HG03439 (cell line): ENCODE results near the gene C9orf78.

Experiments used
- ATAC-seq: cut with Tn5 transposase; IDR thresholded peaks from one replicate; pipeline ENCODE4 v1.9.1; 2021; ENCODE audit warnings: mild to moderate bottlenecking, moderate library complexity; ENCODE audit not compliant: unreplicated experiment

Gene C9orf78

GRCh38 chr9:129848712-129849441 is 13.8 kb upstream of the C9orf78 start:
- no peak for ATAC-seq

- ATAC-seq = no peak
Observed at GRCh38 chr9:129845373-129845772, 10.3 kb upstream of the C9orf78 start.

DNA sequence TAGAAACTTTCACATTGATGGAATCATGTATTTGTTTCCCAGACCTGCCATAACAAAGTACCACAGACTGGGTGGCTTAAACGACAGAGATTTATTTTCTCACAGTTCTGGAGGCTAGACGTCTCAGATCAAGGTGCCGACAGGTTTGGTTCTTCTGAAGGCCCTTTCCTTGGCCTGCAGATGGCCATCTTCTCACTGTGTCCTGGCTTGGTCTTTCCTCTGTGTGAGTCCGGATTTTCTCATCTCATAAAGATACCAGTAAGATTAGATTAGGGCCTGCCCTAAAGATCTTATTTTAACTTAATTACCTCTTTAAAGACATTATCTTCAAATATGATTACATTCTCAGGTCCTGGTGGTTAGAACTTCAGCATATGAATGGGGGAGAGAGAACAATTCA is 6.0 kb upstream of the C9orf78 start:
- ATAC-seq = no peak

- ATAC-seq = no peak
Observed at GRCh38 chr9:129840034-129840433, 5.0 kb upstream of the C9orf78 start.

GRCh38 chr9:129839324-129840023 is 4.4 kb upstream of the C9orf78 start:
- no peak for ATAC-seq

DNA sequence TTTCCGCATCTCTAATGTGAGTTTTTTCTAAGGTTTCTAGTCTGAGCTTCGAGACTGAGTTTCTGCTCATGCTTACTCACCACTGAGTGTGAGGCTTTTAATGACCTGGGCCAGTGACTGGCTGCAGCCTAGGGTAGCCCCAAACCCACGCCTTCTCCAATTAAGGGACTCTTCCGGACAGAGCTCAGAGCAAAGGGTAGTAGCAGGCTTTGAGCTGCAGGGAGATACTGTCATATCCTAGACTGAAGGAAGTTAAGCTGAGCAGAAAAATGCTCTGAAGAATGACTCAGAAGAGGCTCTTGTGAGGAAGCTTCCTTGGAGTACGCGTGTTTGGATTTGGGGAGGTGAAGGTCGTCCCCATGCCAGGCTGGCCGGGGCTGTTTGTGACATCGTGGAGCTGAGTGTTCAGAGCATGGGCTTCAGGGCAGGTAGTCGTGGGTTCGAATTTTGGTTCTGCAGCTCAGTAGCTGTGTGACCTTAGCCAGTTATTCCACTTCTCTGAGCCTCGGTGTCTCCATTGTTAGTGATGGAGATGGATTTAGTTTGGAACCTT is 3.7 kb upstream of the C9orf78 start:
- ATAC-seq = no peak

DNA sequence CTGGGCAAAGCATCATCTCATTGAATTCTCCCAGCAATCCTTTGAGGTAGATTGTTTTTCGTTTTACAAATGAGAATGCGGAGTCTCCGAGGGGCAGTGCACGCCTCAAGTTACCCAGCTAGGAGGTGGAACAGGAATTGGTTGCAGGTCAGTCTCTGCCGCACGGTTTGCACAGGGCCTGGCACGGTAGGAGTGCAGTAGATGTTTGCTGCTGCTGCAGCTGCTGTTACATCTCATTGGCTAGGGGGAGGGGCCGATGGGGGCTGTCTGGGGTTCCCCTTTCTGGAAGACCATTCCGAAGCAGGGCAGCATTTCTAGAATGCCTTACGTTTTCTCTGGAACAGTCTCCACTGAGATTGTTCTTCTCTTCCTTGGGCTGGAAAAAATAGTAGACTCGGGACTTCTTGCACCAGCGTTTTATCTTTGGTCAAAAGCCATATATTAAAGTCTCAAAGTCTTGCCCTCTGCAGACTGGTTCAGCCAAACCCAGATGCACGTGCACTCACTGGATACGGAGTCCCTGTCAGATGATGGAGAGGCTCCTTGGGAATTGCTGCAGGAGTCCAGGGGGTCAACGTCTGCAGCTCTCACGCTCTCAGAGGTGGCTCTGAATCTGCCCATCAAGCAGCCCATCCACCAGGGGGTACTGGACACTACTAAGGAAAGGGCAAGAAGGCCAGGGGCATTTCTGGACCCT is 1.4 kb upstream of the C9orf78 start:
- no peak for ATAC-seq

DNA sequence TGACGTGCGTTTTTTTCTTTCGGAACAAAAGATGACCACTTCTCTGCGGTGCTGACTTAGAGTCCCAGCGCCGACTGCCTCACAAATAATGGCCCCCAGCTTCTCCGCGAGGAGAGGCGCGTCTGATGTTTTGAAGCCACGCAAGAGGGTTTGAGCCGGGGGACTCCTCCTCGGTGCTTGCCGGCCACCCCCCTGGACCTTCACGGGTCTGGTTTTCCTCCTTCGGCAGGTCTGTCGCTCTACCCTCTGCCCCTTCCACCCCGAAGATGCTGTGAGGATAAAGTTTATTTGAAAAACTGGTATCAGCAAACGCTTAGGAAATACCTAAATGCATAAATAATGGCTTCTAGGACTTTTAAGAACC is 767 bp upstream of the C9orf78 start:
- no peak for ATAC-seq

- peak; percentile 32 for ATAC-seq
Observed at GRCh38 chr9:129834489-129835127, 467 bp downstream of the C9orf78 start.

- ATAC-seq = no peak
Observed at GRCh38 chr9:129832982-129833381, 2.1 kb downstream of the C9orf78 start.

GRCh38 chr9:129828969-129829368 is 6.1 kb downstream of the C9orf78 start:
- ATAC-seq = no peak

DNA sequence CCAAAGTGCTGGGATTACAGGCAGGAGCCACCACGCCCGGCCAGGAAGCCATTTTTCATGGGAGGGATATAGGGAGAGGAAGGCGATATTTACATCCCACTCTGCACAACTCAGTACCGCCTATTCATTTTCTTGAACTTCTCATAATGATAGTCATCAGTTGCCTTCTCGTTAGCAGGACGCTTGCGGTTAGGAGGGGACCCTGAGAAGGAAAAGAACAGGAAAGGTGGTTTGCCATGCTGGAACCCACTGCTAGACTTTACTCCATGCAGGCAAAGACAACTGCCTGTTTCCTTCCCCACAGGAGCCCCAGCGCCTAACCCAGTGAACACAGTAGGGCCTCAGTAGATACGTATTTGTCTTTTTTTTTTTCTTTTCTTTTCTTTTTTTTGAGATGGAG is 7.0 kb downstream of the C9orf78 start:
- ATAC-seq = no peak

GRCh38 chr9:129826759-129827158 is 8.3 kb downstream of the C9orf78 start:
- ATAC-seq = no peak

GRCh38 chr9:129826344-129826743 is 8.7 kb downstream of the C9orf78 start:
- ATAC-seq = no peak

DNA sequence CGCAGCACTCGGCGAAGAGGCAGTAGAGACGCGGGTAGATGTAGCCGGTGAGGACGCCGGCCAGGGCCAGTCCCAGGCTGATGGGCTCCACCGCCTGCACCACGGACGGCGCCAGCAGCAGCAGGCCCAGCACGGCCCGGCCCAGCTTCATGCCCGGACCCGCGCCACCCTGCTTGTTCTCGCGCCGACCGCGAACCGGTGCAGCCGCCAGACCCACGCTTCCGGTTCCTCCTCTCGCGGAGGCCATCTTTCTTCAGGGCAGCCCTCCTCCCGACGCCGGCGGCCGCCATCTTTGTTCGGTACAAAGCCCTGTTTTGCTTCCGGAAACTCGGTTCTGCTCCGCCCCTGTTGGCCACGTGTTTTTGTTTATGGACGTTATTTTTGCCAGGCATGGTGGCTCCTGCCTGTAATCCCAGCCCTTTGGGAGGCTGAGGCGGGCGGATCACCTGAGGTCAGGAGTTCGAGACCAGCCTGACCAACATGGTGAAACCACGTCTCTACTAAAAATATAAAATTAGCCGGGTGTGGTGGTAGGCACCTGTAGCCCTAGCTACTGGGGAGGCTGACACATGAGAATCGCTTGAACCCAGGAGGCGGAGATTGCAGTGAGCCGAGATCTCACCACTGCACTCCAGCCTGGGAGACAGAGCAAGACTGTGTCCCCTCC is 11.0 kb downstream of the C9orf78 start, which contains the start of gene TOR1A:
TSS of gene TOR1A (minus strand) at position 202 of the 667 bp plus-strand sequence. CDS start at position 151, 51 bp downstream.
- peak; percentile 77 for ATAC-seq

DNA sequence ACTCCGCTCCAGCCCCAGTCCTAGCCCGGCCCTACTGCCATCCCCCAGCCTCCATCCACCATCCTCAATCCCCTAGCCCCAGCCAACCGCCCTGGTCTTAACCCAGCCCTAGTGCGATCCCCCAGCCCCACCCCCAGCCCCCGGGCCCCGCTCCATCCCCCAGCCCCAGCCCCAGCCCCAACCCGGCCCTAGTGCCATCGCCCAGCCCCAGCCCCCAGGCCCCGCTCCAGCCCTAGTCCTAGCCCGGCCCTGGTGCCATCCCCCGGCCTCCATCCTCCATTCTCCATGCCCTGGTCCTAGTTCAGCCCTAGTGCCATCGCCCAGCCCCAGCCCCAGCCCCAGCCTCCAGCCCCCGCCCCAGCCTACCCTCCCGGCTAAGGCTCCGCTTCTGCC is 11.5 kb downstream of the C9orf78 start:
- no peak for ATAC-seq

GRCh38 chr9:129822898-129823541 is 12.1 kb downstream of the C9orf78 start:
- no peak for ATAC-seq

GRCh38 chr9:129816501-129817435 is 18.3 kb downstream of the C9orf78 start:
- ATAC-seq = no peak

DNA sequence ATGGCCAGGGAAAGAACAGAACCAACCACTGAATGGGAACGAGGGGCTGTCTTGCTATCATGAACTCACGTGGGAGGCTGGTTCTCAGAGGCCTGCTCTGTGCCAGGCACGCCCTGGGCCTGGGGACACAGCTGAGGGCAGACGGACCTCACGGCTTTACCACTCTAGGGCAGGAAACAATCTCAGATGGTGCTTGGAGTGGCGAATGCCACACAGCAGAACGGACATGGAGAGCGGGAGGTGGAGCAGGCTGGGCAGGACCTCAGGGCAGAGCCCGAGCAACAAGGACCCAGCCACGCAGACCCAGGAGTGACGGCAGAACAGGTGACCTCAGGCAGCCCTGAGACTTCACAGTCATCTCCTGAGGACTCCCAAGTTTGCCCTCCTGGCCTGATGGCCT is 19.8 kb downstream of the C9orf78 start:
- ATAC-seq = no peak
